PC-9 (cell line): ENCODE data around the gene KRT77. TPM values are rescaled to one million over a fixed set of nuclear protein-coding genes. Genes with fewer than 3 reads are reported as not detected.

ENCODE experiments used
- BruUV-seq: library from RNA; stranded (reverse); fragments of 400-500 nt; replicated peaks from 2 replicates; lab custom pipeline; 2021; lab: Mats Ljungman, UMichigan
- CTCF ChIA-PET: fragments of 300-600 bp; sonication (Branson Sonifier 250); formaldehyde crosslinking; loops from one replicate; lab custom pipeline; 2022; ENCODE audit warnings: antibody characterized with exemption; lab: Charles Lee
- POLR2A ChIA-PET: fragments of 300-600 bp; sonication (Branson Sonifier 250); formaldehyde crosslinking; loops from one replicate; lab custom pipeline; 2022; ENCODE audit warnings: antibody characterized with exemption; ENCODE audit not compliant: unreplicated experiment; lab: Charles Lee
- DNase-seq, 2 experiments: peaks; one replicate each; pipeline versions ENCODE4 v3.0.0 to v3.0.0-alpha.2; 2015 to 2022; ENCODE audit warnings: mixed read lengths in 1 of 2
- H2AFZ ChIP-seq: fragments of 200-600 bp; sonication (generic); 2 replicates; pipeline ENCODE4 v1.8.1; 2017; ENCODE audit warnings: antibody characterized with exemption
- H3F3A ChIP-seq: fragments of 200-600 bp; sonication (generic); 2 replicates; pipeline ENCODE4 v1.8.1; 2017; ENCODE audit warnings: antibody characterized with exemption, mild to moderate bottlenecking, low read depth; ENCODE audit not compliant: insufficient read depth
- H3K27ac ChIP-seq: fragments of 200-600 bp; sonication (generic); 2 replicates; pipeline ENCODE4 v1.6.1; 2016; ENCODE audit warnings: mixed run types
- H3K27me3 ChIP-seq: fragments of 200-600 bp; sonication (generic); 2 replicates; pipeline ENCODE4 v1.6.1; 2016; ENCODE audit warnings: low read depth, mixed run types; ENCODE audit not compliant: insufficient read depth
- H3K36me3 ChIP-seq: fragments of 200-600 bp; sonication (generic); 2 replicates; pipeline ENCODE4 v1.6.1; 2016; ENCODE audit warnings: low read depth, mixed run types
- H3K4me1 ChIP-seq: fragments of 200-600 bp; sonication (generic); replicated peaks from 2 replicates; pipeline ENCODE4 v1.6.1; 2016; ENCODE audit warnings: mixed run types; ENCODE audit not compliant: insufficient read depth
- H3K4me2 ChIP-seq: fragments of 200-600 bp; sonication (generic); 2 replicates; pipeline ENCODE4 v1.6.1; 2017; ENCODE audit warnings: mixed run types
- H3K4me3 ChIP-seq: fragments of 200-600 bp; sonication (generic); 2 replicates; pipeline ENCODE4 v1.6.1; 2016; ENCODE audit warnings: mixed run types
- H3K79me2 ChIP-seq: fragments of 200-600 bp; sonication (generic); 2 replicates; pipeline ENCODE4 v1.6.1; 2017; ENCODE audit warnings: low read depth, mixed run types
- H3K9me2 ChIP-seq: fragments of 200-600 bp; sonication (generic); 2 replicates; pipeline ENCODE4 v1.8.1; 2017; ENCODE audit warnings: mild to moderate bottlenecking; ENCODE audit not compliant: insufficient read depth
- H3K9me3 ChIP-seq: fragments of 200-600 bp; sonication (generic); 2 replicates; pipeline ENCODE4 v1.8.1; 2016; ENCODE audit warnings: low read depth; ENCODE audit not compliant: insufficient read depth
- H4K20me1 ChIP-seq: fragments of 200-600 bp; sonication (generic); 2 replicates; pipeline ENCODE4 v1.8.1; 2017; ENCODE audit not compliant: insufficient read depth
- EZH2 ChIP-seq: fragments of 200-600 bp; sonication (generic); IDR thresholded peaks from 2 replicates; pipeline ENCODE4 v1.8.0; 2017; ENCODE audit warnings: antibody characterized with exemption, low read depth
- intact Hi-C: fragments of 100-400 bp; cut with micrococcal nuclease; formaldehyde crosslinking; loops from one replicate; pipeline ENCODE4 v1.10.0; 2022; ENCODE audit not compliant: unreplicated experiment
- total RNA-seq: library from RNA; stranded (reverse); gene quantifications from 2 replicates; pipeline ENCODE4 v1.2.3, GENCODE V29; 2021
- TF ChIP-seq, protein P1 (sequence below): fragments of 200-600 bp; sonication (generic); conservative IDR thresholded peaks from 2 replicates; pipeline ENCODE4 v1.6.1; 2017; ENCODE audit warnings: mixed run types, antibody characterized with exemption, mild to moderate bottlenecking, moderate library complexity

Gene KRT77
- total RNA-seq, 1 experiment from 2014 or later: not detected

DNA sequence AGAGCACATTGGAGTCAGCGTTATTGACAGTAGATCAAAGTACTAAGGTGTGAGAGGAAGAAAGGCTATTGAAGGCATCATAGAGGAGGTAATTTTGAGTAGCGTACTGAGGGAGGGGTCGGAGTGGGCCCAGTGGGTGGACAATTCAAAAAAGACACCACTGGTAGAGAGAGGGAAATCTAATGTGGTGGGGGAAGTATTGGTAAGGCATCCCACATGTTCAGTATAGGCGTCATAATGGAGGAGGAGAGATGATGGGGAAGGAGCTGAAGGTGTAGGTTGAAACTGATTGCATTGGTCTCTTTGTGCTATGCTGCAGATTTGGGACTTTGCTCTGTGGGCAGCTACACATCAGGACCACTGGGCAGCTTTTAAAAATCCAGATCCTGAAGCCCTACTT lies 23.7 kb upstream of the KRT77 start:
- H3K4me2 ChIP-seq: no peak overlapping the region
- no peaks in the 10 kb centered on the region for H3K79me2 ChIP-seq
- no peak overlapping the region for H2AFZ ChIP-seq
- H4K20me1 ChIP-seq: no peaks in the 10 kb centered on the region
- H3K4me3 ChIP-seq: no peak overlapping the region
- H3K9me2 ChIP-seq: no peaks in the 10 kb centered on the region
- peaks cover 31% of the 10 kb centered on the region for H3K27me3 ChIP-seq
- no peak for TF ChIP-seq EZH2
- TF ChIP-seq, protein P1, sequence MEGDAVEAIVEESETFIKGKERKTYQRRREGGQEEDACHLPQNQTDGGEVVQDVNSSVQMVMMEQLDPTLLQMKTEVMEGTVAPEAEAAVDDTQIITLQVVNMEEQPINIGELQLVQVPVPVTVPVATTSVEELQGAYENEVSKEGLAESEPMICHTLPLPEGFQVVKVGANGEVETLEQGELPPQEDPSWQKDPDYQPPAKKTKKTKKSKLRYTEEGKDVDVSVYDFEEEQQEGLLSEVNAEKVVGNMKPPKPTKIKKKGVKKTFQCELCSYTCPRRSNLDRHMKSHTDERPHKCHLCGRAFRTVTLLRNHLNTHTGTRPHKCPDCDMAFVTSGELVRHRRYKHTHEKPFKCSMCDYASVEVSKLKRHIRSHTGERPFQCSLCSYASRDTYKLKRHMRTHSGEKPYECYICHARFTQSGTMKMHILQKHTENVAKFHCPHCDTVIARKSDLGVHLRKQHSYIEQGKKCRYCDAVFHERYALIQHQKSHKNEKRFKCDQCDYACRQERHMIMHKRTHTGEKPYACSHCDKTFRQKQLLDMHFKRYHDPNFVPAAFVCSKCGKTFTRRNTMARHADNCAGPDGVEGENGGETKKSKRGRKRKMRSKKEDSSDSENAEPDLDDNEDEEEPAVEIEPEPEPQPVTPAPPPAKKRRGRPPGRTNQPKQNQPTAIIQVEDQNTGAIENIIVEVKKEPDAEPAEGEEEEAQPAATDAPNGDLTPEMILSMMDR: no peak
- H3K4me1 ChIP-seq: no peaks in the 10 kb centered on the region
- no peaks in the 10 kb centered on the region for H3K9me3 ChIP-seq
- H3K27ac ChIP-seq: no peak overlapping the region
- intact Hi-C loops: no loop called here
- POLR2A ChIA-PET: no interaction called here
- no peaks in the 10 kb centered on the region for H3K36me3 ChIP-seq
- H3F3A ChIP-seq: no peaks in the 10 kb centered on the region
- DNase-seq: no peak
- no TSS peak for BruUV-seq
- CTCF ChIA-PET: no interaction called here

- intact Hi-C loops: no loop called here
- Histone ChIP-seq H3F3A (no peaks in the 10 kb centered on the region), H3K4me2 (no peak overlapping the region), H3K27ac (no peak overlapping the region), H4K20me1 (no peaks in the 10 kb centered on the region), H2AFZ (no peak overlapping the region), H3K4me3 (no peak overlapping the region), H3K4me1 (no peaks in the 10 kb centered on the region), H3K27me3 (peaks cover 26% of the 10 kb centered on the region), H3K79me2 (no peaks in the 10 kb centered on the region), H3K9me2 (no peaks in the 10 kb centered on the region), H3K9me3 (no peaks in the 10 kb centered on the region), H3K36me3 (no peaks in the 10 kb centered on the region)
- POLR2A ChIA-PET: no interaction called here
- CTCF ChIA-PET: no interaction called here
- BruUV-seq: no TSS peak
- TF ChIP-seq, protein P1: no peak
- no peak for TF ChIP-seq EZH2
- no peak for DNase-seq
Measured at GRCh38 chr12:52726451-52726850, 23.1 kb upstream of the KRT77 start.

GRCh38 chr12:52724384-52724783 lies 21.1 kb upstream of the KRT77 start:
- Histone ChIP-seq H3K4me2 (no peak overlapping the region), H3K36me3 (no peaks in the 10 kb centered on the region), H3K27me3 (peaks cover 7% of the 10 kb centered on the region), H3F3A (no peaks in the 10 kb centered on the region), H3K9me3 (no peaks in the 10 kb centered on the region), H2AFZ (no peak overlapping the region), H3K4me3 (no peak overlapping the region), H3K9me2 (no peaks in the 10 kb centered on the region), H3K27ac (no peak overlapping the region), H3K4me1 (no peaks in the 10 kb centered on the region), H3K79me2 (no peaks in the 10 kb centered on the region), H4K20me1 (no peaks in the 10 kb centered on the region)
- POLR2A ChIA-PET: no interaction called here
- CTCF ChIA-PET: no interaction called here
- intact Hi-C loops: no loop called here
- no peak for DNase-seq
- no TSS peak for BruUV-seq
- TF ChIP-seq EZH2: no peak
- TF ChIP-seq, protein P1: no peak
